Panc1 (cell line): ENCODE measurements around the gene NOL9. TPM values are rescaled to one million over a fixed set of nuclear protein-coding genes. Genes with fewer than 3 reads are reported as not detected.

Source experiments
- ATAC-seq: fragments of 200-7000 bp; cut with Tn5 transposase; 2 replicates; pipeline ENCODE4 v1.9.1; 2020; ENCODE audit warnings: mild to moderate bottlenecking, moderate library complexity
- Bru-seq: library from RNA; stranded (reverse); fragments of 400-500 nt; gene quantifications from one replicate; lab custom pipeline; 2021; lab: Mats Ljungman, UMichigan
- BruChase-seq, 2 experiments: library from RNA; stranded (reverse); fragments of 400-500 nt; gene quantifications; one replicate each; lab custom pipeline; 2021; lab: Mats Ljungman, UMichigan
- BruUV-seq: library from RNA; stranded (reverse); fragments of 400-500 nt; replicated peaks from 2 replicates; lab custom pipeline; 2021; lab: Mats Ljungman, UMichigan
- CTCF ChIA-PET: fragments of 300-600 bp; sonication (Branson Sonifier 250); formaldehyde crosslinking; loops from one replicate; lab custom pipeline; 2022; ENCODE audit warnings: antibody characterized with exemption; lab: Charles Lee
- POLR2A ChIA-PET: fragments of 300-600 bp; sonication (Branson Sonifier 250); formaldehyde crosslinking; loops from one replicate; lab custom pipeline; 2022; ENCODE audit warnings: antibody characterized with exemption; lab: Charles Lee
- DNase-seq: peaks from one replicate; pipeline ENCODE4 v3.0.0-alpha.2; 2010; ENCODE audit warnings: low read depth, low spot score
- H3K27ac ChIP-seq: 2 replicates; pipeline ENCODE4 v1.5.1; 2011; ENCODE audit warnings: mild to moderate bottlenecking, low read length, inconsistent platforms
- H3K27me3 ChIP-seq: fragments of 200-500 bp; sonication (Bioruptor generic); 2 replicates; pipeline ENCODE4 v1.6.0; 2014; ENCODE audit warnings: low read length, inconsistent platforms; ENCODE audit not compliant: control insufficient read depth, insufficient read depth
- H3K36me3 ChIP-seq: fragments of 200-500 bp; sonication (Bioruptor generic); 2 replicates; pipeline ENCODE4 v1.5.1; 2014; ENCODE audit warnings: inconsistent platforms, mild to moderate bottlenecking, low read length, moderate library complexity; ENCODE audit not compliant: control insufficient read depth, insufficient read depth
- H3K4me1 ChIP-seq: 2 replicates; pipeline ENCODE4 v1.5.1; 2011; ENCODE audit warnings: inconsistent platforms, mild to moderate bottlenecking, low read length, moderate library complexity; ENCODE audit not compliant: control insufficient read depth, insufficient read depth
- H3K4me3 ChIP-seq, 2 experiments: 2 replicates each; pipeline ENCODE4 v1.5.1; 2011 to 2012; ENCODE audit warnings: low read depth in 2 of 2, low read length in 2 of 2, mild to moderate bottlenecking in 2 of 2, inconsistent platforms in 1 of 2, moderate library complexity in 1 of 2
- H3K9me3 ChIP-seq: fragments of 200-500 bp; sonication (Bioruptor generic); 2 replicates; pipeline ENCODE4 v1.5.1; 2014; ENCODE audit warnings: low read depth, mild to moderate bottlenecking, inconsistent platforms, low read length, moderate library complexity; ENCODE audit not compliant: control insufficient read depth, insufficient read depth
- CTCF ChIP-seq: fragments of 450-650 bp; IDR thresholded peaks from 2 replicates; pipeline ENCODE4 v1.5.1; 2017; ENCODE audit warnings: mild to moderate bottlenecking
- POLR2AphosphoS5 ChIP-seq: IDR thresholded peaks from 2 replicates; pipeline ENCODE4 v1.6.1; 2012; ENCODE audit warnings: mild to moderate bottlenecking, low read depth, low read length, moderate library complexity
- REST ChIP-seq, 2 experiments: IDR thresholded peaks; 2 replicates each; pipeline ENCODE4 v1.6.1; 2011 to 2012; ENCODE audit warnings: low read depth in 2 of 2, control low read depth in 1 of 2, low read length in 1 of 2, mild to moderate bottlenecking in 1 of 2, moderate library complexity in 1 of 2; ENCODE audit not compliant: insufficient read depth in 1 of 2
- SIN3A ChIP-seq: IDR thresholded peaks from 2 replicates; pipeline ENCODE4 v1.6.1; 2012; ENCODE audit warnings: low read depth, mild to moderate bottlenecking, low read length, moderate library complexity, borderline replicate concordance; ENCODE audit not compliant: insufficient read depth
- TCF7L2 ChIP-seq: IDR thresholded peaks from 2 replicates; pipeline ENCODE4 v1.6.1; 2011; ENCODE audit warnings: mild to moderate bottlenecking, low read depth, low read length, inconsistent platforms
- in situ Hi-C: cut with HindIII; loops from 2 replicates; pipeline ENCODE4 v1.10.0; 2016; ENCODE audit warnings: low sequenced_read_pairs, low pct_unique_long_range_greater_than_20kb
- intact Hi-C: fragments of 100-400 bp; cut with micrococcal nuclease; formaldehyde crosslinking; loops from one replicate; pipeline ENCODE4 v1.10.0; 2022; ENCODE audit not compliant: unreplicated experiment
- long read RNA-seq: library from polyadenylated mRNA; unstranded; transcript quantifications from one replicate; pipeline ENCODE4 v2.0.0, GENCODE V29; 2021; ENCODE audit not compliant: unreplicated experiment
- polyA plus RNA-seq: library from polyadenylated mRNA; unstranded; fragments of >200 nt; gene quantifications from one replicate; pipeline ENCODE4 v1.2.1, GENCODE V29; 2012; ENCODE audit warnings: missing spikeins; ENCODE audit not compliant: insufficient read length
- total RNA-seq: library from RNA; stranded (reverse); gene quantifications from one replicate; pipeline ENCODE4 v1.2.1, GENCODE V29; 2021; ENCODE audit not compliant: unreplicated experiment

The NOL9 gene
- total RNA-seq (46.4 TPM), Bru-seq, nascent RNA (percentile 80 among the genes with signal in this experiment), BruChase-seq, experiment 1, labeled RNA remaining after a 2-hour chase (percentile 91 among the genes with signal in this experiment), BruChase-seq, experiment 2, labeled RNA remaining after a 6-hour chase (percentile 95 among the genes with signal in this experiment)
- 6.4 TPM for polyA plus RNA-seq
- long read RNA-seq, full-length matches to known transcripts: 7 of 24 reads
- long read RNA-seq, partial matches to known transcripts: 11 of 24 reads
- long read RNA-seq, other reads (novel, unspliced or antisense): 6 of 24 reads

DNA sequence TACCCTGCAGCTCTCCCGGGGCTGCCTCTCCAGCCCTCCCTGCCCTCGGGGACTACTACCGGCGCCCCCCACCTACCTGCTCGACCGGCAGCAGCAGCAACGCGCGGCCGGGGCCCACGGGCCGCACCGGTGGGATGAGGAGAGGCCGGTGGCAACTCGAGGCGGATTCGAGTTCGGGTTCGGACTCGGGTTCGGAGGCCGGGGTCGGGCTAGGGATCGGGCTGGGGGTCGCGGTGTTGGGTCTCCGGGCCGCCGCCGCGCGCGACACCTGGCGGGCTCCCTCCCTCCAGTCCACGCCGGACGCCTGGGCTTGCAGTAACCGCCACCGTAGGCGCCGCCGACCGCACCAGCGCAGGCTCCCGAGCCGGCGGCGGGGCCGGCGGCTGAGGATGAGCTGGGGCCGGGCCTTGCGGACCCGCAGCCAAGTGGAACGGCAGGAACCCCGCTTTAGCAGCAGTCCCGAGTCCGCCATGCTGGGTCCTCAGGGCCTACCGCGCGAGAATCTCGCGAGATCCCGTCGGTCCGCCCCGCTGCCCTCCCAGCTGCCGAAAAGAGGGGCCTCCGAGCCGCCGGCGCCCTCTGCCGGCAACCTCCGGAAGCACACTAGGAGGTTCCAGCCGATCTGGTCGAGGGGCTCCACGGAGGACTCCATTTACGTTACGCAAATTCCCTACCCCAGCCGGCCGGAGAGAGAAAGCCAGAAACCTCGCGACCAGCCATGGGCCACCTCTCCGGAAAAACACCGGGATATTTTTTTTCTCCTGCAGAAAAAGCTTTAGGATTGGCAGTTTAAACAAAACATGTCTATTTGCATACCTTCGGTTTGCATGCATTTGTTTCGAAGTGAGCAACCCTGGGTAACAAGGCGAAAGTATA is at the start of gene NOL9:
NOL9 (minus strand) TSS at position 483 of the 876 bp plus-strand sequence; CDS start at position 472, 11 bp downstream.
- ChIA-PET CTCF (interaction anchor here (0.6 to 1.9 kb wide), 3 partner anchors 30 to 117 kb away, joined by 3 to 5 read pairs (median 4); no protein-coding TSS in a partner anchor), POLR2A (no interaction called here)
- TF ChIP-seq REST (IDR thresholded peaks at IDR 0.05; ENCODE audit: insufficient read depth in 1 of 2, low read depth in 2 of 2, low read length in 1 of 2): 0 out of 4 replicates have a peak, but pooled peaks of 1 of the 2 experiments have one; percentile 22
- TF ChIP-seq POLR2AphosphoS5: peak; percentile 87
- peak; percentile 80; the same call in 1 of the 2 replicates for TF ChIP-seq SIN3A
- peak; percentile 99 for TF ChIP-seq CTCF
- no peak for TF ChIP-seq TCF7L2
- Histone ChIP-seq H3K4me3 (peak within 1 kb of the TSS; percentile 87 to 98), H3K27ac (peak within 1 kb of the TSS; percentile 81), H3K9me3 (no peaks in the 10 kb centered on the region), H3K36me3 (peaks cover 6% of the 10 kb centered on the region), H3K27me3 (no peaks in the 10 kb centered on the region), H3K4me1 (peaks cover 12% of the 10 kb centered on the region)
- intact Hi-C loops: no loop called here
- peak; percentile 56 for DNase-seq
- ATAC-seq: peak; percentile 98
- BruUV-seq: no TSS peak
- in situ Hi-C loops: no loop called here

DNA sequence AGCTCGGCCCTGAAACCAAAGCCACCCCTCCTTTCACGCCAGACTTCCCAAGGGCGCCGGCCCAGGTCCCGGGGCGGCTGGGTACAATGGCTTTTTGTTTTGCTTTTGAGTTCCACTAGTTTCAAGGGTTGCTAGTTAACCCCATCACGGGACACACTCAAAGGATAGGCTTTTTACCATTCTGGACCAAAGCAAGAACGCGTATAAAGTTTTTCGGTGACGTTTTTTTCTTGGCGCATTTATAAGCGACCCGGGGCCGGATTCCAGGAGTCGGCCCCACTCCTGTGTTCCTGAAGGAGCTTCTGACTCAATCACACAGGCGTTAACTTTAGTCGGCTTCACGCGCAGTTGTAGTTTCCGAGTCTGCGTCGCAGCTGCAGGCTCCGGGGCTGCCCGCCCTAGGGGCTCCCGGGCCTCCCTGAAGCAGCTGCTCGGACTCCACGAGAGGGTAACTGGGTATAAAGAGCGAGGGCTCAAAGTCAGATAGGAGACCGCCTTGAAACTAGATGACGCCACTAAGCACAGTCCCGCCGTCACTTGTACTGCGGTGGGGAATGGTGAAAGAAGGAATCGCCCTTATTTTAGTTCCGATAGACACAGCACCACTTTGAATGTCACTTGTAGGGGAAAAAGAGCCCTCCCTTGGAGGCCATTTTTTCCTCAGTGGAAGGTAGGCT is 49.1 kb upstream of the NOL9 start:
- TSS peak; percentile 96 for BruUV-seq
- Histone ChIP-seq H3K4me3 (peak overlapping the region; percentile 54 to 61), H3K9me3 (no peaks in the 10 kb centered on the region), H3K27ac (peak overlapping the region; percentile 97), H3K4me1 (peaks cover 19% of the 10 kb centered on the region), H3K36me3 (no peaks in the 10 kb centered on the region; the same call in 1 of the 2 replicates), H3K27me3 (no peaks in the 10 kb centered on the region)
- CTCF ChIA-PET: interaction anchor here (1.0 kb wide), 1 partner anchor 9 kb away, joined by 3 read pairs; no protein-coding TSS in a partner anchor
- peak; percentile 52 for ATAC-seq
- POLR2A ChIA-PET: no interaction called here
- in situ Hi-C loops (no loop called here), intact Hi-C loops (no loop called here)
- DNase-seq: no peak
- 0 out of 2 replicates have a peak, but pooled peaks have one; percentile 38 for TF ChIP-seq TCF7L2
- peak; percentile 26 for TF ChIP-seq POLR2AphosphoS5
- no peak for TF ChIP-seq SIN3A
- TF ChIP-seq CTCF: no peak
- no peak for TF ChIP-seq REST (IDR thresholded peaks at IDR 0.05; ENCODE audit: insufficient read depth in 1 of 2, low read depth in 2 of 2, low read length in 1 of 2)
